Measurements from ENCODE around the gene GBF1.
"Not testable (repeated sequence)": the region's sequence is repeated elsewhere in the genome, so short reads cannot be mapped to it uniquely, and the experiment has no call there.

Gene GBF1

DNA sequence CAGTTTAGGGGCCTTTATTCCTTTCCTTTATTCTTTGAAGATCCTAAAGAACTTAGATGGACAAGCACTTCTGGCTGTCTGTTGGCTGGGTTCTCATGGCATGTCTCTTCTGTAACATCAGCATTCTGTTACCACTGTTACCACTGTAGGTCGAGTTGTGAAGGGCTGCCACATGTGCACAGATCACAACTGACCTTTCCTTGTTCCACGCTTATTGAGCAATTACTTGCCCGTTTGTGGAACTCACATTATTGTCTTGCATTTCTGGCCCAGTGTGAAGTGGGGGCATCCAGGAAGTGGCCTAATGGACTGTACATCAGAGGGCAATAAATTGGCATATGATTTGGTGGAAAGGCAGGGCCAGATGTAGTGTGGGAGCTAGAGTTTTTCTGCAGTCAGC lies 23.7 kb downstream of the GBF1 start:
- no peak for DNase-seq (ENCODE audit: low read depth in 3 of 3)

DNA sequence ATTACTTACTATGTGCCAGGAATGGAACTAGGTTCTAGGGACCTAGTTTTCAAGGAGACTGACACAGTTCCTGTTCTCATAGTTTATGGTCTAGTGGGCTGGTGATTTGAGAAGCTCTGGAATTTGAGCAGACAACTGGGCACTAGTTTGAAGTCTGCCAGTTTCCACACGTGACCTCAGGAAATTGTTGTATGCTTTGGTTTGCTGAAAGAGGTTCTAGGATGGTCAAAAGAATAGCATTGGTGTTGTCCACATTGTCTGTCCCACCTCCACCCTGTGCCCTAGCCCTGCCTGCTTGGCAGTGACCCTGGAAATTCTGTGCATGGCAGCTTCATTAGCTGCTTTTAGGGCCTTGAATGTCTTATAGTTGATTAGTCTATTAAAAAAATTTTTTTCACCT lies 28.7 kb downstream of the GBF1 start:
- no peak for DNase-seq (ENCODE audit: low read depth in 3 of 3)

DNA sequence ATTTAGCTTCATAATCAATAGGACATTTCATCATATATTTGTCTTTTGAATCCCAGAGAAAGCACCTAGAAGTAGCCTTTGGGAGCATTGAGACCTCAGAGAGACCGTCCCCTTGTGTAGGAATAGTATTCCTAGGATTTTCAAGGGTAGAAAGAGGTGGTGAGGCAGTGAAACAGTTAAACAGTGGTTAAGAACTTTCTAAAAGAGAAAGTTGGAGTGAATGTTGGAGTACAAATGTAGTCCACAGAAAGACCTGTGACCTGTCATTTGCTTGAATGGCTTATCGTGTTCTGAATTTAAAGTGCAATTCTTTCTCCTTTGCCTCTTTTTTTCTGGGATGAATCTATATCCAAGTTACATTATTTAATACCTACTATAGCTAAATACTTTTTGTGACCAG lies 30.0 kb downstream of the GBF1 start:
- DNase-seq (ENCODE audit: low read depth in 3 of 3) = no peak

DNA sequence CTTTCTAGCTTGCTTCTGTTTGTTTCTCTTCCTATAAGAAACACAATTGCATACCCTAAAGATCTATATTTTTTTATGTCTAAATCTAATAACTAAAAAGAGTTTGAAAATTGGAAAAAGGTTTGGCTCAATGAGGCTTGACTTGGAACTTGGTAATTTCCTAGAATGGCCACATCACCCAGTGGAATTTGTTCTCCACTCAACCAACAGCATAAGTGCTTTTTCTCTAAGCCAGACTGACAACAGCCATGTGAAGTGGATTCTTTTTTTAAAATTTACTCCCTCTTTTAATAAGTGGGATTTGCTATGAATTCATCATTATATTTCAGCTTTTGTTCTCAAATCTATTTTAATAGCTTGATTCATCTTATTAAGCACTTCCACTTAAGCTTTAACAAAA lies 33.8 kb downstream of the GBF1 start:
- no peak for DNase-seq (ENCODE audit: low read depth in 3 of 3)

DNA sequence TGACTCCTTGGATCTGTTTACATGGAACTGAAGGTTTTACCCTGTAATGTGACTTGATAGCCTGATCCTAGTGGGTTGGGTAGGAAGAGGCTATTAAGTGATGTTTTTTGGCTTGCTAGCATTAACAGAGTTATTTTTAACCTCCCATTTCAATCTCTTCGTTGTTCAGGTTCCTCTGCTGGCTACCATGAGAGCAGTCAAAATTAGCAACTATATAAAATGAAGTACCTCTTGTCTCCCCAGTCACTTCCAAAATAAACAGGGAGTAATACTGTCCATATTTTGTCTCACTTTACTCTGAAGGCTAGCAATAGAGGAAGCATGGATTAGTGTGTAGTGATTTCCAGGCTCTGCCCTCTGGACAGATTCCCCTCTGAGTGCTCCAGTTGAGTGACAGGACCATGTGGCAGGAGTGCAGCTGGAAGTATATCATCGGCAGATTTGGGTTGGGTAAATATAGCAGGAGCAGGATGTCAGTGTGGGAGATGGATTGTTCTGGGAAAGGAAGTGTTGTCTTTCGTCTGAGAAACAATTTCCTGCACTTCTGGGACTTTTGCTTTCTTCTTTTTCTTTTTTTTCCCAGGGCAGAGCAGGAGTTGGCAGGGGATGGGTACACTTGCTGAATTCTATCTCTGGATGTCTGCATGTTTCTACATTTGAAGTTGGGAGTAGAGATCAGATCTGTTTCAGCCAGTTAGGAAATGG lies 35.2 kb downstream of the GBF1 start:
- no peak for DNase-seq (ENCODE audit: low read depth in 3 of 3)

DNA sequence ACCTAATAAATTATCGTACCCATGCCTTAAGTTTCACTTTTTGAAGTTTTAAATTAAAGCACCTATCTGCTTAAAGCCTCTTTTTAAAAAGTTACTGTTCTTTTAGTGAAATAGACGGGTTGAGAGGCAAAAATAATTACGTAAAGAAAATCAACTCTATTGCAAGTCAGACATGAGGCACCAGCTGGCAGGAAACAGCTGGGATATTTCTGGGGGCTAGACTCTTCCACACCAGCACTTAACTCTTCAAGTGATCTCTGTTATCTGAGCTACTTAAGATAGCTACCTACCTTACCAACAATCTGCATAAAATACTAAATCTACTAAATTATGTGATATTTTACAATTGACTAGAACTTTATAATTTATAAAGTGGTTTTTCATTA lies 35.8 kb downstream of the GBF1 start:
- DNase-seq (ENCODE audit: low read depth in 3 of 3) = no peak

DNA sequence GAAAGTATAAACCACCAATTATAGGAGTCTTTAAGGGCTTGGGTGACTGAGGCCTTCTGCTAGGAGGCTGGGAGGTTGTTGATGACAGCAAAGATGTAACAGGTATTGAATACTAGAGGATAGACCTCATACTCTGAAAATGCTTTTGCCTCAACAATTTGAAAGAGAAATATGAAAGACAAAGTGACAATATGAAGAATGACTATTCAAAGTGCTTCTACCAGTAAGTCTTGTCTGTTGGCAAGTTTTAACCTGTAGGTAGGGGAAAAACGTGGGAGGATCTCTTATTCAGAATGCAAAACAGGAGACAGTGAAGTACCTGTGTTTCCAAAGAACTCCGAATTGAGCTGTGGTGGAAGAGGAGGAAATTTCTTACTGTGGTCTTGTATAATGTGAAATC lies 38.2 kb downstream of the GBF1 start:
- DNase-seq (ENCODE audit: low read depth in 3 of 3) = no peak

DNA sequence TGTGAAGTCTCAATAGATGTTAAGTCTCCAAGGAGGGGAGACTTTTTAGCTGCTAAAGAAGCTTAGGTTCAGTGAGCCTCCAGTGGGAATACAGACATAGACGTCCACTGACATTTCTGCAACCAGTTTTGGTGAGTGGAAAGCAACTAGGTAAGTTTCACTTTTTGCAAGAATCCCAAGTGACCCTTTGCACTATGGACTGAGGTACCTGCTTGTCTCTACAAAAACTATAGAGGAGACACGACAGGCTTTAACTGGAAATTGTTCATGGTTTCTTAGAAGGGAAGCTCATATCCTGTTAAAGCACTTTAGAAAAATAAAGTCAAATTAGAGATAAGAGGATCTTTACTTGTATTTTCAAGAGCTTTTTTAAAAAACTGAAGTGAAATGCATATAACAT lies 38.6 kb downstream of the GBF1 start:
- no peak for DNase-seq (ENCODE audit: low read depth in 3 of 3)

DNA sequence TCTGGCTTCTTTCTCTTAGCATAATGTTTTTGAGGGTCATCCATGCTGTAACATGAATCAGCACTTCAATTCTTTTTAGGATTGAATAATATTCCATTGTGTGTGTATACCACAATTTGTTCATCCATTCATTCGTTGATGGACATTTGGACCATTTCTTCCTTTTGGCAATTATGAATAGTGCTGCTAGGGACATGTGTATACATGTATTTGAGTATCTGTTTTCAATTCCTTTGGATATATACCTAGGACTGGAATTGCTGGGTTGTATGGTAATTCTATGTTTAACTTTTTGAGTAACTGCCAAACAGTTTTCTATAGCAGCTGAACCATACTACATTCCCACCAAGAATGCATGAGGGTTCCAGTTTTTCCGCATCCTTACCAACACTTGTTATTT lies 39.2 kb downstream of the GBF1 start:
- no peak for DNase-seq (ENCODE audit: low read depth in 3 of 3)

DNA sequence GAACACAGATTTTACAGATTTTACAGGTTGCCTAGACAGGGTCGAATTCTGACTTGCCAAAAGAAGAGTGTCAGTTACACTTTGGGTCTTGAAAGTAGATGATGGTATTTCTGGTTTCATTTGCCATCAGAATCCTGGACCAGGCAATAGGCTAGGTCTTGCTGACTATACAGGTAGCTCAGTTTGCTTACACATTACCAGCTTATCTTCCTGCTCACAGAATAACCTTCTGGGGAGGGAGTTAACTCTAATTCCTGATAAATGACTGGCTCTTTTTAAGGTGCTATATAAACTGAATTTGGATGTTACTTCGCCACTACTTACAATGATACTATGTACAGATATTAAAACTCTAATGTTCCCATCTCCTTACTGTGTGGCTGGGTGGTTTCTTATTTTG lies 39.8 kb downstream of the GBF1 start:
- DNase-seq (ENCODE audit: low read depth in 3 of 3) = no peak

DNA sequence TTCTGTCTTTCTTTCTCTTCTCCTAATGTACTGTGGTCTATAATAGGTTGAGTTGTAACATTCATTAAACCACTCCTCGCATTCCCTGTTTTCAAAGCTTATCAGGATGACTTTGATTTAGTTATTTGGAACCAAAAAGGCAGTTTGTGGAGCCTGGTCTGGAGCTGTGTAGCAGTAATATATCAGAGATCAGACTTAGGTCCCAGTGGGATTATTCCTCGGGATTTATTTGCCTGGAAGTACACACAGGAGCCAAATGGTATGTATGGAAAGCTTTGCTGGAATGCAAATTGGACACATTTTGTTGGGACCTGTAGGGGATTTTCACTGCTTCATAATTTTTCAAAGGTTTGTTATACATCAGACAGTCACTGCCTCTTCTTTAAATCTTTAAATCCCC lies 40.9 kb downstream of the GBF1 start:
- DNase-seq (ENCODE audit: low read depth in 3 of 3) = no peak

DNA sequence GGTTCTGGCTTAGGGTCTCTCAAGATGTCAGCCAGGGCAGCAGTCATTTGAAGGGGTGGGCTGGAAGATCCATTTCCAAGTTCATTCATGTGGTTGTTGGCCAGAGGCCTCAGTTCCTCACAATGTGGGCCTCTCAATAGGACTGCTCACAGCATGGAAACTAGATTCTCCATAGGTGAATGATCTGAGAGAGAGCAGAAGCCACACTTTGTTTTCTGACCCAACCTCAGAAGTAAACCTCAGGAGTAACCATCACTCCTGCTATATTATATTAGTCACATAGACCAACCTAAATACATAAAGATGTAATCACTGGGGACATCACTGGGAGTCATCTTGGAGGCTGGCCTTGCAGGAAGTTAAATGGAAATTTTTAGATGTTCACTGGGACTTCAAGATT lies 42.2 kb downstream of the GBF1 start:
- no peak for DNase-seq (ENCODE audit: low read depth in 3 of 3)

DNA sequence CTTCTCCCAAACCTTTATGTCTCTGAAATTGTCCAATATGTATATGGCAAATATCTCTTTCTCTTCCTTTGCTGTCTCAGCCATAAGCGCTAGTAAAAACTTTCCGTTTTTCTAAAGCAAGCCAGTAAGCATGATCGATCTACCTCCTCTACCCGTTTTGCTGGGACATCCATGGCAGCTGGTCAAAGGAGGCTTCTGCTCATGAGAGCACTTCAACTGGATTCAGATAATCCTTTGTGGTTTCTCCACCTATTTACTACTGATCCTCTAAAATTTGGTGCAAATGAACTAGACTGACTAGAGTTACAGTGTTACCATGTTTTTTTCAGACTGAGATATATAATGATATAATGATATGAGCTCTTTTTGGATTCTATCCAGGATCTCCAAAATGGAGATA lies 42.7 kb downstream of the GBF1 start:
- no peak for DNase-seq (ENCODE audit: low read depth in 3 of 3)

DNA sequence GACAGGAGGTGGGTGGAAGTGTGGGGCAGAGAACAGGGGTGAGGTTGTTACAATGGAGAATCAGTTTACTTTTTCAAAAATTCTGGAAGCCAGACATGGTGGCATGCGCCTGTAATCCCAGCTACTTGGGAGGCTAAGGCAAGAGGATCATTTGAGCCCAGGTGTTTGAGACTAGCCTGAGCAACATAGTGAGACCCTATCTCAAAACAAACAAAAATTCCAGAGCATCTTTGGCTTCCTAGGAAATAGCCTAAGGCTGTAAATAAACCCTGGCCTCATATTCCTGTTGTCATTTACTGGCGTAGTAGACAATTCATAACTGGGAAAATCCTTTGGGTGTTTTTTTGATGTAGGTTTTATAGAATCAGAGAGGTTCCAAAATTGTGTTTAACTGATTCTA lies 44.0 kb downstream of the GBF1 start:
- no peak for DNase-seq (ENCODE audit: low read depth in 3 of 3)

DNA sequence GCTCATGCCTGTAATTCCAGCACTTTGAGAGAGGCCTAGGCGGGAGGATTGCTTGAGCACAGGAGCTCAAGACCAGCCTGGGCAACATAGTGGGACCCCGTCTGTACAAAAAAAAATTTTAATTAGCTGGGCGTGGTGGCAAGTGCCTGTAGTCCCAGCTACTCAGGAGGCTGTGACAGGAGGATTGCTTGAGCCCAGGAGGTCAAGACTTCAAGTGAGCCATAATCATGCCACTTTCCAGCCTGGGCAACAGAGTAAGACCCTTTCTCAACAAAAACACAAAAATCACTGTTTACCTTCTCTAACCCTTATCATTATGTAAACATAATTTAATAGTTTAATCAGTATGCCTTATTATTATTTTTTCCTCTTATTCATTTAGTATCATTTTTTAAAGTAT lies 44.5 kb downstream of the GBF1 start:
- no peak for DNase-seq (ENCODE audit: low read depth in 3 of 3)

DNA sequence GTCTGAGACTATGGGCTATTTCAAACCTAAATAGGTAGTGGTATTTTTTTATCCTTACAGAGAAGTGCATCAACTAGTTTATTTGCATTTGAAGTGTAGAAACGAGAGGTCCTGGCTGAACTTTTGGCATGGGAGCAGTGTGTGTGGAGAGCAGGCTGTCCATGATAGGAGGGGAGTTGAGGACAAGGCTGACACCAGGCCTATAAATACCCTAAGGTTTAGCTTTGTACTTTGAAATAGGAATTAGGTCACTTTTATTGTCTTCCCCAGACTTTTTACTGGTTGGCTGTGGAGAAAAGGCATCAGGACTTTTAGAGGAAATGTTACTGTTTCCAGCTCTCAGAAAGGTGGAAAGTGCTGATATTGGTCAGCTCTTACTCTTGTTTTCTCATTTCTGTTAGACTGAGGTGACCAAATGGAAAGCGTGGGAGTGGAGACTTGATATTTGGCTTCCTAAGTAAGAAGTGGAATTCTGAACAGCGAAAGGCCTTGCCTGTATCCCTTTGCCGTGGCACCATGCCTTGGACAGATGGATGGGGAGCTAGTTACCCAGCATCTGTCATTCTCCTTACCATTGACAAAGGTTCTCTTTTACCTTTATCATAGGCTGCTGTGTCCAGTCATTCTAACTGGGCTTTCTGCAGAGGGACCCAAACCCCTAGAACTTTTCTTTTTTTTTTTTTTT lies 46.0 kb downstream of the GBF1 start:
- no peak for DNase-seq (ENCODE audit: low read depth in 3 of 3)

DNA sequence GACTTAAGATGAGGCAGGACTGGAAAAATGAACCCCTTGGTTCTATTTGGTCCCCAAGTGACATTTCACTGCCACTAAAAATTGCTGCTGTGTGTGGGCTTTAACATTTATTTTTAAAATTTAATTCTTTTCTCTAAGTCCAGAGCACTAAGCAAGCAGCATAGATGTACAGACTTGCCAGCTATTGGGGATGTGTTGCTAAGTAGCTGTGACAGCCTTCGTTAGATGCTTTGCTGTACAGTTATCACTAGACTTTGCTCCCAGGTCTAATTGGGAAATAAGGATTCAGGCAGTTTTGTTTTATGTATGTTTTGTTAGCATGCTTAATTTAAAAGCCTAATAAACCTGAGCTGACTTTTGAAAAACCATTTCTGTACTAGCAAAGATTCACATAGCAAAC lies 51.8 kb downstream of the GBF1 start:
- DNase-seq (ENCODE audit: low read depth in 3 of 3) = no peak

DNA sequence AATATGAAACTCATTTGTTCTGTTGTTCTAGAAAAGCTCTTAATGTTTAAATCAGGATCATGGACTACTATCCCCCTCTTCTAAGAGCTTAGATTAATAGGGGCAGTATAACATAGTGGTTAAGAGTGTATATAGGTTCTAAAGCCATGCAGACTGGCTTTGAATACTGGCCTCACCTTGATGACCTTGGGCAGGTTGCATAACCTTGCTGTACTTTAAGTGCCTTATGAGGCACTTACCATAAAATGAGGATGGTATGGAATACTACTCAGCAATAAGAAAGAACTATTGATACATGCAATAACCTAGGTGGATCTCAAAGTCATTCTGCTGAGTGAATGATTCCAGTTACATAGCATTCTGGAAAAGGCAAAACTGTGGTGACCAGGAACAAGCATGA lies 53.6 kb downstream of the GBF1 start:
- no peak for DNase-seq (ENCODE audit: low read depth in 3 of 3)

DNA sequence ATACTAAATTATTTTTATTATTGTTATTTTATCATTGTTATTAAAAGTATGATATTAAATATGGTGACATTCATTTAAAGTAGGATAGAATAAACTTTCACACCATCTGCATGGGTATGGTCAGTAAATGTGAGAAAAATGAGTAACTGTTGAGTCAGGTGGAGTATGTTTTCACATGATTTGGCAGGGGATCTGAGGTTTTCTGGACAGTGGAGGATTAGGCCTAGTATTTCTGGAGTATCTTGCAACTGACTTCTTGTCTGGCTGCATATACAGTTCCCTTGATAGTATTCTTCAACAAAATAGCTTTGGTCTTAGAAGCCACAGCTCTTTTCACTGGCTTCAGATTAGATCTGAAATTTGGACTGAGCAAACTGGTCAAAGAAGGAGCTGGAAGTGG lies 54.5 kb downstream of the GBF1 start:
- no peak for DNase-seq (ENCODE audit: low read depth in 3 of 3)

DNA sequence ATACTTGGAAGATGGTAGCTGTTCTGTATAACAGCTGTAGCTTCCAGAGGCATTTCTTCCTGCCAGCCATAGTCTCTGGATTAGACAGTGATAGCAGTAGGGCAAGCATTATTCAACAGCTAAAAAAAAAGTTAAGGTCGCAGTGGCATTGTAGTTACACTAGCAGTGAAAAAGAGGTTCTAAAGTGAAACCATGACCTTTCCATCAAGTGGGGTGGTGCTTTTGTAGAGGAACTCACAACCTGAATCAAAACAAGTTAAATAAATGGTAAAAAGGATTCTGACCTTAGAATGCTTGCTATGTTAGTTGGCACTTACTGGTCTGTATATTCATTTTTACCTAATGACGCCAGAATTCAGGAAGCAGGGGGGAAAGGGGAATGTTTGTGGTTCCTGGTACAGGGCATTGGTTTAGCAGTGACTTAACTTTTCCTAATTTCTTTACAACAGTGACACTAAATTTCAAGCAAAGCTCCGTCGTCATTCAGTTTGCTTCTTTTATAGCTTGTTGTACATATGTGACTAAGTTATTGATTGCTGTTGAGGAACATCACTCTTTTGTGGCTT lies 55.0 kb downstream of the GBF1 start:
- no peak for DNase-seq (ENCODE audit: low read depth in 3 of 3)

DNA sequence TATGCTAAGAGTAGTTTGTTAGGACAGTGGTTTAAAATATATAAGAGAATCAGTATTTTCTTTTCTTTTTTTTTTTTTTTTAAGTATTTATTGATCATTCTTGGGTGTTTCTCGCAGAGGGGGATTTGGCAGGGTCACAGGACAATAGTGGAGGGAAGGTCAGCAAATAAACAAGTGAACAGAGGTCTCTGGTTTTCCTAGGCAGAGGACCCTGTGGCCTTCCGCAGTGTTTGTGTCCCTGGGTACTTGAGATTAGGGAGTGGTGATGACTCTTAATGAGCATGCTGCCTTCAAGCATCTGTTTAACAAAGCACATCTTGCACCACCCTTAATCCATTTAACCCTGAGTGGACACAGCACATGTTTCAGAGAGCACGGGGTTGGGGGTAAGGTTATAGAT lies 55.6 kb downstream of the GBF1 start:
- not testable (repeated sequence) for DNase-seq (ENCODE audit: low read depth in 3 of 3)

DNA sequence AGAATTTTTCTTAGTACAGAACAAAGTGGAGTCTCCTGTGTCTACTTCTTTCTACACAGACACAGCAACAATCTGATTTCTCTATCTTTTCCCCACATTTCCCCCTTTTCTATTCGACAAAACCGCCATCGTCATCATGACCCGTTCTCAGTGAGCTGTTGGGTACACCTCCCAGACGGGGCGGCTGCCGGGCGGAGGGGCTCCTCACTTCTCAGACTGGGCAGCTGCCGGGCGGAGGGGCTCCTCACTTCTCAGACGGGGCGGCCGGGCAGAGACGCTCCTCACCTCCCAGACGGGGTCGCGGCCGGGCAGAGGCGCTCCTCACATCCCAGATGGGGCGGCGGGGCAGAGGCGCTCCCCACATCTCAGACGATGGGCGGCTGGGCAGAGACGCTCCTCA lies 56.0 kb downstream of the GBF1 start:
- not testable (repeated sequence) for DNase-seq (ENCODE audit: low read depth in 3 of 3)

DNA sequence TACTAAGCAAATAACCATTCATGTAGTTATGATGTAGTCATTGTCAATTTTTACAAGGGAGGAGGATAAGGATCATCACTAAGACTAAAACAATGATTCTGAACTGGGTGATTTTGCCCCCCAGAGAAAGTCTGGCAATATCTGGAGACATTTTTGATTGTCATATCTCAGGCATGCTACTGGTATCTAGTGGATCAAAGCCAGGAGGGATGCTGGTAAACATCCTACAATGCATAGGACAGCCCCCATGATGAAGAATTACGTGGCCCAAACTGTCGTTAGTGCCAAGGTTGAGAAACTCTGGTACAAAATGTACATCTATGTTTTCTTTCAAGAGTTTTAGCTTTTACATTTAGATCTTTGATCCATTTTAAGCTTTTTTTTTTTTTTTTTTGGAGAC lies 57.3 kb downstream of the GBF1 start:
- no peak for DNase-seq (ENCODE audit: low read depth in 3 of 3)

DNA sequence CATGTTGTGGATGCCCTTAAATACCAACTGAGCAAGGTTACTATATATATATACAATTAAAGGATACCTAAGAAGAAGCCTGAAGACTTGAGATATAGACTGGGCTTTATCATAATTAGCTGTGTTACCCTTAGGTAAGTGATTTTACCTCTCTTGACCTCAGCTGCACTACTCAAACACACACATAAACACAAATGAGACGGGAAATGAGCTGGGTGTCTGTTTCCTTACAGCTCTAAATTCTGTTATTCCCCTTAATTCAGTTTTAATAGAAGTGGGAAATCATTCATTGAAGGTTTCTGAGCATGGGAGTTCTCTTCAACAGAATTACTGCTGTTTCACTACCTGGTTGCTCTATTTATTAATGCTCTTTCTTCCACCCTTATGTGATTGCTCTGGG lies 60.7 kb downstream of the GBF1 start:
- no peak for DNase-seq (ENCODE audit: low read depth in 3 of 3)
